ENCODE data around the gene SHB. TPM values are rescaled to one million over a fixed set of nuclear protein-coding genes. Genes with fewer than 3 reads are reported as not detected.

The SHB gene
- total RNA-seq, 4 donors from 2014 or later = 9.7 to 17.5 (median 14.2) TPM

DNA sequence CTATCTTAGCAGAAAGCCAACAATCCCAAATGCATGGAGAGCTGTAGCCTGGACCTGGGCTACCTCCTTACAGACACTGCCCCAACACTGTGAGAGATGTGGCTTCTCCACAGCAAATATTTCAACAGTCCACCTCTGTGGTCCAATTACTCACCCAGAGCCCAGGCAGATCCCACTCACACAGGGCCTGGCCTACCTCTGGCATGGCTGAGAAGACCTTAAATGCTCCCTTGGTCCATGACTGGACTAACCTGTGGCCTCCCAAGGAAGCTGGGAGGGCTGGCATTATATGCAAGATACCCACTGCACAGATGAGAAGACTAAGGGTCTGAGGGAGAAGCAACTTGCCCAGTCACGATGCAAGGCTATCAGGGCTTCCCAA lies 142.3 kb downstream of the SHB start:
- Histone ChIP-seq H3K36me3 (peaks cover 0 to 5% of the 10 kb centered on the region in 2 donors), H3K27me3 (no peaks in the 10 kb centered on the region), H3K4me3 (no peak overlapping the region), H3K9me3 (no peaks in the 10 kb centered on the region), H3K27ac (no peak overlapping the region), H3K4me1 (peaks cover 0 to 31% (median 0%) of the 10 kb centered on the region in 3 donors)
- TF ChIP-seq POLR2AphosphoS5 (IDR thresholded peaks at IDR 0.05) (no peak), EP300 (IDR thresholded peaks at IDR 0.05) (no peak), POLR2A (IDR thresholded peaks at IDR 0.05) (no peak)
- TF ChIP-seq, protein P1, sequence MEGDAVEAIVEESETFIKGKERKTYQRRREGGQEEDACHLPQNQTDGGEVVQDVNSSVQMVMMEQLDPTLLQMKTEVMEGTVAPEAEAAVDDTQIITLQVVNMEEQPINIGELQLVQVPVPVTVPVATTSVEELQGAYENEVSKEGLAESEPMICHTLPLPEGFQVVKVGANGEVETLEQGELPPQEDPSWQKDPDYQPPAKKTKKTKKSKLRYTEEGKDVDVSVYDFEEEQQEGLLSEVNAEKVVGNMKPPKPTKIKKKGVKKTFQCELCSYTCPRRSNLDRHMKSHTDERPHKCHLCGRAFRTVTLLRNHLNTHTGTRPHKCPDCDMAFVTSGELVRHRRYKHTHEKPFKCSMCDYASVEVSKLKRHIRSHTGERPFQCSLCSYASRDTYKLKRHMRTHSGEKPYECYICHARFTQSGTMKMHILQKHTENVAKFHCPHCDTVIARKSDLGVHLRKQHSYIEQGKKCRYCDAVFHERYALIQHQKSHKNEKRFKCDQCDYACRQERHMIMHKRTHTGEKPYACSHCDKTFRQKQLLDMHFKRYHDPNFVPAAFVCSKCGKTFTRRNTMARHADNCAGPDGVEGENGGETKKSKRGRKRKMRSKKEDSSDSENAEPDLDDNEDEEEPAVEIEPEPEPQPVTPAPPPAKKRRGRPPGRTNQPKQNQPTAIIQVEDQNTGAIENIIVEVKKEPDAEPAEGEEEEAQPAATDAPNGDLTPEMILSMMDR (IDR thresholded peaks at IDR 0.05) = no peak
- no CpG with 5 or more reads among the region's 1 CpG for WGBS, 2 donors (ENCODE audit: low coverage in 1 of 2)
- no peak for ATAC-seq

DNA sequence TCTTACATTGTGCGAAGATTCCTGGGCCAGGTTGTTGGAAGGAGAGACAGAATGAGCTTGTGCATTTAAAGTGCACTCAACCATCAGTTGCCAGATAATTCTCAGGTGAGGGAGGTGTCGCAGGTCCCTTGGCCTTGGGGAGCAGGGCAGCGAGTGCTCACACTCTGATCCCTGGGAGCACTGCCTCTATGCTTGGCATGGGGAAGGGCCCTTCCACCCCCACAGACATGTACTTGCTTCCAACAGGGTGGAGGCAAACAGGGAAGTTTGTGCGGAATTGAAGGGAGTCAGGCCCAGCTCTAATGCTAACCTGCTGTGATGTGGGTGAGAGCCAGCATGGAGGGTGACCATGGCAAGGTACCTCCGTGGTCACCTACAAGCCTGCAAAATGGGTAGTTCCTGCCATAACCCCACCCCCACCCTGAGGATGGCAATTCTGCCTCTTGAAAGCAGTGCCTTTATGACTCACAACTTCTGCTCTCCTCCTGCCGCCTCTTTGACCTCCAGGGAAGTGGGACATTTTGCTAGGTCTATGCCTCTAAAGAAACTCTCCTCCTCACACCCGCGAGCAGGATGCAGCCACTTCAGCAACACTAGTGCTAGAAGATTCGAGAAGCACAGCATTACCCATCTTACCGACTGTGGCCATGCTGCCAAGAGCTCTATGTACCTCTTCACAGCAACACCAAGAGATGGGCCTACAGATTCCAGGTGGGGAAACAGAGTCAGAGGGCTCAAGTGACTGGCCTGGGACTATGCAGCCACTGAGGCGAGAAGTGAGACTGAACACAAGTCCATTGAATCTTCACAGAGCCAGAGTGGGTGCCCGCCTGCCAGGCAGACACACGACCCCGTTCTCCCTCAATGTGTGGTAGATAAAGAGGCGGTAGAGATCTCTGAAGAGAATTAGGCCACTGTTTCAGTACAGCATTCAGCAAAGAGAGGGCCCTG lies 143.0 kb downstream of the SHB start:
- H3K4me1 ChIP-seq = peaks cover 0 to 31% (median 0%) of the 10 kb centered on the region in 3 donors
- H3K4me3 ChIP-seq = no peak overlapping the region
- H3K9me3 ChIP-seq = no peaks in the 10 kb centered on the region
- 85% methylated on average over 6 of the region's 15 CpGs; no CpG with 5 or more reads in 1 of the 2 donors for WGBS, 2 donors (ENCODE audit: low coverage in 1 of 2)
- peaks cover 0 to 5% of the 10 kb centered on the region in 2 donors for H3K36me3 ChIP-seq
- H3K27ac ChIP-seq = no peak overlapping the region
- TF ChIP-seq EP300 (IDR thresholded peaks at IDR 0.05) = no peak
- TF ChIP-seq, protein P1 (IDR thresholded peaks at IDR 0.05) = no peak
- no peak for TF ChIP-seq POLR2AphosphoS5 (IDR thresholded peaks at IDR 0.05)
- TF ChIP-seq POLR2A (IDR thresholded peaks at IDR 0.05) = no peak
- no peaks in the 10 kb centered on the region for H3K27me3 ChIP-seq
- no peak for ATAC-seq

DNA sequence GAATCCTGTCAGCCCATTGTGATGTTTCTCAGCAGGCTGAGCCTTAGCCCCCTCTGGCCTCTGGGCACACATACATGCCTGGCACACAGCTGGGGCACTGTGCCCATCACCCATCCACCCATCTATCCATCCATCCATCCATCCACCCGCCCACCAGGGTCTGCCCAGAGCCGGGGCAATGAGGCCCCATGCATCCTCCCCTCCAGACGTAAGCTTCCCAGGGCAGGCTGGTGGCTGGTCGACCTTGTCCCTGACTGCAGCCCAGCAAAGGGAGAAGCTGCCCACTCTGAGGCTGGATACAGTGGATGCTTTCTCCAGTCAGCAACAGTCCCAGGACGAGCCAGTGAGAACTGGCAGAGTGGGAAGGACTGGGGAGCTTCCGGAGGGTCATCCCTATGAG lies 144.0 kb downstream of the SHB start:
- Histone ChIP-seq H3K4me3 (no peak overlapping the region), H3K27me3 (no peaks in the 10 kb centered on the region), H3K27ac (no peak overlapping the region), H3K9me3 (no peaks in the 10 kb centered on the region), H3K36me3 (peaks cover 0 to 5% of the 10 kb centered on the region in 2 donors), H3K4me1 (peaks cover 0 to 31% (median 0%) of the 10 kb centered on the region in 3 donors)
- ATAC-seq = no peak
- TF ChIP-seq EP300 (IDR thresholded peaks at IDR 0.05) = no peak
- TF ChIP-seq, protein P1 (IDR thresholded peaks at IDR 0.05) = no peak
- no peak for TF ChIP-seq POLR2AphosphoS5 (IDR thresholded peaks at IDR 0.05)
- TF ChIP-seq POLR2A (IDR thresholded peaks at IDR 0.05) = no peak
- WGBS, 2 donors (ENCODE audit: low coverage in 1 of 2) = no CpG with 5 or more reads among the region's 6 CpGs

DNA sequence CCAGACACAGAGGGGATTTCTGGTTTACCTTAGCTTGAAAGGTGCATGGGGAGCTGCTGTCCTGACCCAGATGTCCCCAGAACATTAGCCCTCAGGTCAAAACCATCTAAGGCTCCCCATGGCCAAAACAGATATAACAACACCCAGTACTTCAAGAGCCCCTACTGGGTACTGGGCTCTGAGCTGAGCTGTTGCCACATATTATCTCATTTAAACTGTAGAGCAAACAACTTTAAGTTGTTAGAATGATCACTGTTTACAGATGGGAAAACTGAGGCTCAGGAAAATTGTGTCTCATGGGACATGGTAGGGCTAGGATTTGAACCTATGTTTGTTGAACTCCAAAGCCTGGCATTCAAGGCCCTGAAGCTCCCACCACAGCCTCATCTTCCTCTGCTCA lies 144.5 kb downstream of the SHB start:
- Histone ChIP-seq H3K27me3 (no peaks in the 10 kb centered on the region), H3K4me3 (no peak overlapping the region), H3K4me1 (peaks cover 0 to 27% (median 0%) of the 10 kb centered on the region in 3 donors), H3K36me3 (peaks cover 0 to 7% of the 10 kb centered on the region in 2 donors), H3K27ac (no peak overlapping the region), H3K9me3 (no peaks in the 10 kb centered on the region)
- TF ChIP-seq, protein P1 (IDR thresholded peaks at IDR 0.05) = no peak
- no peak for TF ChIP-seq EP300 (IDR thresholded peaks at IDR 0.05)
- TF ChIP-seq POLR2AphosphoS5 (IDR thresholded peaks at IDR 0.05) = no peak
- TF ChIP-seq POLR2A (IDR thresholded peaks at IDR 0.05) = no peak
- no peak for ATAC-seq
